NCI-H526 treated with DMSO at 0.1 percent for 48 hours (cell line): ENCODE measurements around the gene TRAF2.

Source experiments
- DNase-seq: peaks from one replicate; lab custom pipeline; 2025; lab: John Stamatoyannopoulos, UW

The TRAF2 gene

GRCh38 chr9:136847088-136847825 is 39.1 kb upstream of the TRAF2 start:
- DNase-seq: no peak

- DNase-seq: peak; percentile 14
Observed at GRCh38 chr9:136847826-136848392, 38.4 kb upstream of the TRAF2 start.

- DNase-seq: no peak
Observed at GRCh38 chr9:136848393-136849037, 37.8 kb upstream of the TRAF2 start.

GRCh38 chr9:136849038-136849959 is 37.0 kb upstream of the TRAF2 start, which contains the start of gene PHPT1:
TSS of gene PHPT1 (plus strand) at chr9:136849409. CDS start at chr9:136849431, 22 bp downstream.
- DNase-seq: peak; percentile 92

DNA sequence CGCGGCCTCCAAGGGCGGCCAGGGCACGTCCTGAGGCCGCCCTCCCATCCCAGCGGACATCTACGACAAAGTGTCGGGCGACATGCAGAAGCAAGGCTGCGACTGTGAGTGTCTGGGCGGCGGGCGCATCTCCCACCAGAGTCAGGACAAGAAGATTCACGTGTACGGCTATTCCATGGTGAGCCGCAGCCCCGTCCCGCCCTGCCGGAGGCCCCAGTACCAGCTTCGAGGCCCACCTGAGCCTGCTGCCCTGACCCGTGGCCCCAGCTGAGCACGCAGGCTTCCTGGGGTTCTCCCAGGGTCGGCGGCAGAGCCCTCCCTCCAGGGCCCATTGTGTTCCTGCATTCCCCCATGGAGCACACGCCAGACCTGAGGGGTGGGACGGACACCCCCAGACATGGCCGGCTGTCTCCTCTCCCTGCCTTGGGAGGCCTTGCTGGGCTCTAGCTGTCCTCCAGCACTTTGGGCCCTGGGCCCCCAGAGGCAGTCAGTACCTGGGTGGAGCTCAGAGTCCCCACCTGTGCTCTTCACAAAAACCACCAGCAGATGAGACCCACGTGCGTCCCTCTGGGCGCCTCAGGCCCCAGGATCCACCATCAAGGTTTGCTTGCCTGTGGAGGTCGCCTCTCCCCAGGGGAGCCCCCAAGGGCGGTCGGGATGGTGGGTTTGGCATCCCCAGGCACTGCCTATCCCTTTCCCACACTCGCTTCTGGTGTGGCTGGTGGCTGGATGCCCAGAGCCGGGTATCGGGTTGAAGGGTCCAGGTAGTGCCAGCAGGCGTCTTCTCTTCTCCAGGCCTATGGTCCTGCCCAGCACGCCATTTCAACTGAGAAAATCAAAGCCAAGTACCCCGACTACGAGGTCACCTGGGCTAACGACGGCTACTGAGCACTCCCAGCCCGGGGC is 36.1 kb upstream of the TRAF2 start:
- DNase-seq: no peak

DNA sequence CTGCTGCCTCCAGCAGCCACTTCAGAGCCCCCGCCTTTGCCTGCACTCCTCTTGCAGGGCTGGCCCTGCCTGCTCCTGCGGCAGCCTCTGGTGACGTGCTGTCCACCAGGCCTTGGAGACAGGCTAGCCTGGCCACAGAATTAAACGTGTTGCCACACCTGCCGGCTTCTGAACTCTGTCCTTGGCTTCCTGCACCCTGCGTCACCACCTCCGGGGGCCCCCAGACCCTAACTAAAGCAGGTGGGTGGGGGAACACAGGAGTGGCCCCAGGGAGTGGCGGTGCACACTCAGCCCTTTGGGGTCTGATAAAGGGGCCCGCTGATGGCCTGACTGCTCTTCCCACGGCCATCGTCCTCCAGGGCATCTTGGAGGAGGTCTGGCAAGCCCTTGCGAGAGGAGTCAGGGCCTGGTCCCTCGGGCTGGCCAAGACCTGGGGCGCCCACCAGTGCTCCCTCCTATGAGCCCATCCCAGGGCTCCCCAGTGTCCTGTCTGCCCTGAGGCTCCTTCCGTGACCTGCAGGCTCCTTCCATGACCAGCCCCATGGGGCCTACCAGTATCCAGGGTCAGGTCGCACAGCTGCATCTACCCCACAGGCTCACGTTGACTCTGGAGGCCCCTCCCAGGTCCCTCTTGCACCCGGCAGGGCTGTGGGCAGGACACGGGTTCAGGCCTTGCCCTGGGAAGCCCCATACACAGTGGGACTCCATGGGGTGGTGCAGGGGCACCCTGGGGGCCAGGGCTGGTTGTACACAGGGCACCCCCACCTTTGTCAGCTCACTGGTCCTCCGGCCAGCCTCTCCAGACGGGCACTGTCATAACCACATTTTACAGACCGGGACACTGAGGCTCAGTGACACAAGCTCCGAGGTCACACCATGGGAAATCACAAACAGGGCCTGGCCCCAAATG is 35.2 kb upstream of the TRAF2 start:
- DNase-seq: no peak

GRCh38 chr9:136851941-136852663 is 34.2 kb upstream of the TRAF2 start, which contains the start of gene MAMDC4:
TSS of gene MAMDC4 (plus strand) at chr9:136852346. CDS start at chr9:136852417, 71 bp downstream.
- DNase-seq: no peak

- DNase-seq: no peak
Observed at GRCh38 chr9:136852664-136853595, 33.4 kb upstream of the TRAF2 start.

DNA sequence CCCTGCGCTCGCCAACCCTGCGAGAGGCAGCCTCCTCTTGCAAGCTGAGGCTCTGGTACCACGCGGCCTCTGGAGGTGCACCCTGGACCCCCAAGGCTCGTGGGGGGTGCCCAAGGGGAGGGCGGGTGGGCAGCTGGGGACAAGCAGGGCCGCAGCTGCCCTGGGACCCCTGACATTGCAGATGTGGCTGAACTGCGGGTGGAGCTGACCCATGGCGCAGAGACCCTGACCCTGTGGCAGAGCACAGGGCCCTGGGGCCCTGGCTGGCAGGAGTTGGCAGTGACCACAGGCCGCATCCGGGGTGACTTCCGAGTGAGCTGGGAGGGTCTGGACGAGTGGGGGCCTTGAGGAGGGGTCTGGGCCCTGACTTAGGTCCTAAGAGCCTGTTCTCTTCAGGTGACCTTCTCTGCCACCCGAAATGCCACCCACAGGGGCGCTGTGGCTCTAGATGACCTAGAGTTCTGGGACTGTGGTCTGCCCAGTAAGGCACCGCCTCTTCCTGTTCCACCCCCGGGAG is 32.7 kb upstream of the TRAF2 start:
- DNase-seq: no peak

- no peak for DNase-seq
Observed at GRCh38 chr9:136854113-136854841, 32.0 kb upstream of the TRAF2 start.

DNA sequence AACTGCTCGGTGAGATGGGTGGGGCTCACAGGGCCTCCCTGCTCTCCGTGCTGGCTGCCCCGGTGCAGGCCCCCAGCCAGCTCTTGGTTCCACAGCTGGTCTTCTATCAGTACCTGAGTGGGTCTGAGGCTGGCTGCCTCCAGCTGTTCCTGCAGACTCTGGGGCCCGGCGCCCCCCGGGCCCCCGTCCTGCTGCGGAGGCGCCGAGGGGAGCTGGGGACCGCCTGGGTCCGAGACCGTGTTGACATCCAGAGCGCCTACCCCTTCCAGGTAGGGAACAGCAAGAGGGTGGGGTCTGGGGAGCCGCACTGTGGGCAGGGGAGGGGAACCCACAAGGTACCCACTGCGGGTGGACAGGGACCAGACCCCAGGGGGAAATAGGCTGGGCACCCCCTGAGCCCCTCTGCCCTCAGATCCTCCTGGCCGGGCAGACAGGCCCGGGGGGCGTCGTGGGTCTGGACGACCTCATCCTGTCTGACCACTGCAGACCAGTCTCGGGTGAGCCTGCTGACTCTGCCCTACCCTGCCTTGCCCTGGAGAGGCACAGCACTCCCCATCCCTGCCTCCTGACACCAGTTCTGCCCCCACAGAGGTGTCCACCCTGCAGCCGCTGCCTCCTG is 31.4 kb upstream of the TRAF2 start:
- DNase-seq: no peak

GRCh38 chr9:136855461-136856078 is 30.7 kb upstream of the TRAF2 start:
- DNase-seq: no peak

DNA sequence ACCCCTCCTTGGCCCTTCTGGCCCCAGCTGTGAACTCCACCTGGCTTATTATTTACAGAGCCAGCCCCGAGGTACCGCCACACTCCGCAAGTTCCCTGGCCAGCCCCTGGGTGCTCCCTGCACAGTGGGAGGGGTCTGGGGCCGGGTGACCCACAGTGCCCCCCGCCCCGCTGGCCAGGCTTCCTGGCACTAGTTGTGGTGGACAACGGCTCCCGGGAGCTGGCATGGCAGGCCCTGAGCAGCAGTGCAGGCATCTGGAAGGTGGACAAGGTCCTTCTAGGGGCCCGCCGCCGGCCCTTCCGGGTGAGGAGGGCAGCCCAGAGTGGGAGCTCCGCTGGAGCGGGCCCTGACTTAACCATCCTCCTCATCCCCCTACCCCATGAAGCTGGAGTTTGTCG is 30.2 kb upstream of the TRAF2 start:
- no peak for DNase-seq

DNA sequence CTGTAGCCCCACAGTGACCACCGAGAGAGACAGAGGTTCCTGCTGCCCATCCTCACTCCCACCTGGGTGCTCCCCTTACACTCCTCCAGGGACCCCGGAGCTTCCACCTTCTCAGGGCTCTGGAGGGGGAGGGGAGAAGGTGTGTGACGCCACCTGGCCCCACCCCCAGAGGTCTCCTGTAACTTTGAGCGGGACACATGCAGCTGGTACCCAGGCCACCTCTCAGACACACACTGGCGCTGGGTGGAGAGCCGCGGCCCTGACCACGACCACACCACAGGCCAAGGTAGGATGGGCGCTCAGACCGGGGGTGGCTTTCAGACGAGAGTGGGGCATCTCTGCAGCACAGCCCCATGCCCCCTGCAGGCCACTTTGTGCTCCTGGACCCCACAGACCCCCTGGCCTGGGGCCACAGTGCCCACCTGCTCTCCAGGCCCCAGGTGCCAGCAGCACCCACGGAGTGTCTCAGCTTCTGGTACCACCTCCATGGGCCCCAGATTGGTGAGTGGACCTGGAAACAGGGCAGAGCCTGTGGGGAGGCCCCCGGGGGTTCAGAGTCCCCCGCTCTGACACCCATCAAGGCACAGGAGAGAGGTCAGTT is 29.7 kb upstream of the TRAF2 start:
- DNase-seq: no peak

GRCh38 chr9:136857166-136857565 is 29.1 kb upstream of the TRAF2 start:
- no peak for DNase-seq
